IMR-90 (cell line): ENCODE results near the gene TOR1A. TPM values are rescaled to one million over a fixed set of nuclear protein-coding genes. Genes with fewer than 3 reads are reported as not detected.

Experiments used
- ATAC-seq: fragments of 200-7000 bp; cut with Tn5 transposase; 2 replicates; pipeline ENCODE4 v1.9.1; 2020; ENCODE audit warnings: low read depth, mild to moderate bottlenecking, moderate library complexity
- BruUV-seq: library from RNA; stranded (reverse); fragments of 400-500 nt; replicated peaks from 2 replicates; lab custom pipeline; 2021; lab: Mats Ljungman, UMichigan
- CTCF ChIA-PET: fragments of 300-600 bp; formaldehyde crosslinking; extraction: SDS; loops from one replicate; lab custom pipeline; 2021; ENCODE audit warnings: antibody characterized with exemption; lab: Yijun Ruan, JAX
- POLR2A ChIA-PET: fragments of 300-600 bp; sonication (Branson Sonifier 250); formaldehyde crosslinking; loops from one replicate; lab custom pipeline; 2022; ENCODE audit warnings: antibody characterized with exemption; ENCODE audit not compliant: unreplicated experiment; lab: Charles Lee
- DNase-seq: peaks from one replicate; pipeline ENCODE4 v3.0.0; 2013
- H2AFZ ChIP-seq: replicated peaks from 2 replicates; pipeline ENCODE3; 2013; ENCODE audit warnings: low read length, mild to moderate bottlenecking; ENCODE audit not compliant: poor library complexity
- H2AK5ac ChIP-seq: 2 replicates; pipeline ENCODE4 v1.6.1; 2013; ENCODE audit warnings: low read depth, low read length, inconsistent platforms
- H2AK9ac ChIP-seq: replicated peaks from 2 replicates; pipeline ENCODE3; 2013; ENCODE audit warnings: mild to moderate bottlenecking, low read depth, low read length, moderate library complexity; ENCODE audit not compliant: poor library complexity
- H2BK120ac ChIP-seq: 2 replicates; pipeline ENCODE4 v1.6.1; 2013; ENCODE audit warnings: low read depth, low read length, inconsistent platforms
- H2BK15ac ChIP-seq: 3 replicates; pipeline ENCODE4 v1.6.1; 2013; ENCODE audit warnings: low read depth, low read length, inconsistent platforms
- H2BK20ac ChIP-seq: 2 replicates; pipeline ENCODE4 v1.6.1; 2013; ENCODE audit warnings: low read depth, mild to moderate bottlenecking, inconsistent platforms, low read length, moderate library complexity
- H2BK5ac ChIP-seq: 2 replicates; pipeline ENCODE4 v1.6.1; 2013; ENCODE audit warnings: mild to moderate bottlenecking, low read depth, low read length, inconsistent platforms; ENCODE audit not compliant: poor library complexity, severe bottlenecking
- H3K14ac ChIP-seq: replicated peaks from 2 replicates; pipeline ENCODE4 v1.6.1; 2013; ENCODE audit warnings: low read depth, low read length, inconsistent platforms
- H3K18ac ChIP-seq: 2 replicates; pipeline ENCODE4 v1.6.1; 2013; ENCODE audit warnings: low read depth, low read length, control low read depth
- H3K23ac ChIP-seq: 2 replicates; pipeline ENCODE4 v1.6.1; 2013; ENCODE audit warnings: low read depth, low read length, inconsistent platforms
- H3K27ac ChIP-seq: 2 replicates; pipeline ENCODE4 v1.5.1; 2013; ENCODE audit warnings: mild to moderate bottlenecking, control low read depth, low read length; ENCODE audit not compliant: insufficient read depth
- H3K27me3 ChIP-seq: 2 replicates; pipeline ENCODE4 v1.6.1; 2013; ENCODE audit warnings: low read length; ENCODE audit not compliant: control insufficient read depth, insufficient read depth
- H3K36me3 ChIP-seq: 2 replicates; pipeline ENCODE4 v1.6.1; 2013; ENCODE audit warnings: low read length, mixed read lengths; ENCODE audit not compliant: control insufficient read depth, insufficient read depth
- H3K4ac ChIP-seq: 2 replicates; pipeline ENCODE4 v1.6.1; 2013; ENCODE audit warnings: low read depth, low read length, inconsistent platforms
- H3K4me1 ChIP-seq: 2 replicates; pipeline ENCODE4 v1.6.1; 2013; ENCODE audit warnings: low read length, mixed read lengths; ENCODE audit not compliant: control insufficient read depth, insufficient read depth
- H3K4me2 ChIP-seq: 2 replicates; pipeline ENCODE4 v1.6.1; 2013; ENCODE audit warnings: low read depth, mild to moderate bottlenecking, control low read depth, low read length, moderate library complexity
- H3K4me3 ChIP-seq: 2 replicates; pipeline ENCODE4 v1.5.1; 2013; ENCODE audit warnings: low read depth, mild to moderate bottlenecking, control low read depth, low read length, moderate library complexity; ENCODE audit not compliant: insufficient read depth
- H3K56ac ChIP-seq: 2 replicates; pipeline ENCODE4 v1.6.1; 2013; ENCODE audit warnings: low read length, inconsistent platforms; ENCODE audit not compliant: insufficient read depth; ENCODE audit errors: extremely low read depth
- H3K79me1 ChIP-seq, 2 experiments: 2 replicates each; pipeline ENCODE4 v1.6.1; 2013; ENCODE audit warnings: low read length in 2 of 2, inconsistent platforms in 1 of 2, low read depth in 1 of 2
- H3K9ac ChIP-seq: 2 replicates; pipeline ENCODE4 v1.6.1; 2013; ENCODE audit warnings: low read depth, low read length, control low read depth
- H3K9me1 ChIP-seq: 2 replicates; pipeline ENCODE4 v1.6.1; 2013; ENCODE audit warnings: low read length, inconsistent platforms; ENCODE audit not compliant: insufficient read depth
- H3K9me3 ChIP-seq: 2 replicates; pipeline ENCODE4 v1.6.1; 2013; ENCODE audit warnings: low read length; ENCODE audit not compliant: control insufficient read depth, insufficient read depth
- H4K20me1 ChIP-seq: 2 replicates; pipeline ENCODE4 v1.6.1; 2013; ENCODE audit warnings: low read length, inconsistent platforms; ENCODE audit not compliant: insufficient read depth
- H4K5ac ChIP-seq: 2 replicates; pipeline ENCODE4 v1.6.1; 2013; ENCODE audit warnings: mild to moderate bottlenecking, low read depth, low read length, control low read depth
- H4K8ac ChIP-seq, 2 experiments: 2 replicates each; pipeline ENCODE4 v1.6.1; 2013; ENCODE audit warnings: low read depth in 2 of 2, low read length in 2 of 2, control low read depth in 1 of 2, inconsistent platforms in 1 of 2
- H4K91ac ChIP-seq: 2 replicates; pipeline ENCODE4 v1.6.1; 2013; ENCODE audit warnings: low read depth, low read length, inconsistent platforms; ENCODE audit not compliant: insufficient read depth
- BHLHE40 ChIP-seq: fragments of 150-350 bp; IDR thresholded peaks from 2 replicates; pipeline ENCODE4 v1.6.1; 2016; ENCODE audit warnings: mild to moderate bottlenecking, low read depth, low read length
- CEBPB ChIP-seq: IDR thresholded peaks from 2 replicates; pipeline ENCODE4 v1.6.1; 2012; ENCODE audit warnings: low read depth, low read length, improper control_type of control experiment
- CHD1 ChIP-seq: IDR thresholded peaks from 2 replicates; pipeline ENCODE4 v1.6.1; 2012; ENCODE audit warnings: low read depth, low read length, improper control_type of control experiment
- FOS ChIP-seq: fragments of 150-350 bp; IDR thresholded peaks from 2 replicates; pipeline ENCODE4 v1.6.1; 2016; ENCODE audit warnings: low read depth, low read length
- MAFK ChIP-seq: IDR thresholded peaks from 2 replicates; pipeline ENCODE4 v1.6.1; 2012; ENCODE audit warnings: low read depth, low read length, improper control_type of control experiment
- MAZ ChIP-seq: IDR thresholded peaks from 2 replicates; pipeline ENCODE4 v1.6.1; 2012; ENCODE audit warnings: low read depth, mild to moderate bottlenecking, low read length, improper control_type of control experiment, moderate library complexity, borderline replicate concordance
- MXI1 ChIP-seq: IDR thresholded peaks from 2 replicates; pipeline ENCODE4 v1.6.1; 2012; ENCODE audit warnings: low read depth, mild to moderate bottlenecking, low read length, moderate library complexity, borderline replicate concordance
- RFX5 ChIP-seq: IDR thresholded peaks from 2 replicates; pipeline ENCODE4 v1.8.0; 2012; ENCODE audit warnings: low read depth, mild to moderate bottlenecking, low read length, moderate library complexity
- SMC3 ChIP-seq: fragments of 150-350 bp; IDR thresholded peaks from 2 replicates; pipeline ENCODE4 v1.6.1; 2016; ENCODE audit warnings: low read depth, mild to moderate bottlenecking, antibody characterized with exemption, low read length, moderate library complexity
- WGBS, 2 experiments: methylation state at CpG; one replicate each; pipeline versions ENCODE4 v1.1.5 to v1.1.7; 2013; ENCODE audit warnings: missing lambda C conversion rate in 2 of 2; ENCODE audit not compliant: insufficient read length in 1 of 2; ENCODE audit errors: extremely low coverage in 2 of 2; 5-methylcytosine and 5-hydroxymethylcytosine counted together
- dilution Hi-C: fragments of 300-500 bp; cut with HindIII; formaldehyde crosslinking; loops from one replicate; pipeline ENCODE4 v1.14.3; 2018; ENCODE audit warnings: low sequenced_read_pairs; ENCODE audit not compliant: unreplicated experiment
- in situ Hi-C: fragments of 300-500 bp; cut with MboI; formaldehyde crosslinking; loops from 3 replicates; pipeline ENCODE4 v1.14.3; 2019; ENCODE audit warnings: low sequenced_read_pairs, inconsistent platforms, mixed read lengths
- intact Hi-C: fragments of 100-400 bp; cut with micrococcal nuclease; formaldehyde crosslinking; loops from 2 replicates; pipeline ENCODE4 v1.10.0; 2022
- polyA plus RNA-seq, 3 experiments: library from polyadenylated mRNA; depleted of rRNA; stranded (reverse); fragments of >200 nt; gene quantifications; 2 replicates each; pipeline ENCODE4 v1.2.3, GENCODE V29; 2012; ENCODE audit warnings: low replicate concordance in 1 of 3
- total RNA-seq: library from RNA; depleted of rRNA; stranded (reverse); fragments of >200 nt; gene quantifications from 2 replicates; pipeline ENCODE4 v1.2.3, GENCODE V29; 2012
- TF ChIP-seq, protein P1 (sequence below): fragments of 150-350 bp; IDR thresholded peaks from 2 replicates; pipeline ENCODE4 v1.6.1; 2017; ENCODE audit warnings: mild to moderate bottlenecking, antibody characterized with exemption, low read length, low read depth
- TF ChIP-seq, protein P2 (sequence below): conservative IDR thresholded peaks from 2 replicates; pipeline ENCODE4 v1.5.1; 2012; ENCODE audit warnings: mild to moderate bottlenecking, low read depth, low read length, improper control_type of control experiment
- TF ChIP-seq, protein P3 (sequence below): fragments of 150-350 bp; IDR thresholded peaks from 2 replicates; pipeline ENCODE4 v1.6.1; 2016; ENCODE audit warnings: low read depth, mild to moderate bottlenecking, low read length, moderate library complexity, borderline replicate concordance

The TOR1A gene
- total and polyA plus RNA-seq, 2 of the 4 experiments (the other 2 are of a cell fraction): 27.1 to 74.2 TPM

DNA sequence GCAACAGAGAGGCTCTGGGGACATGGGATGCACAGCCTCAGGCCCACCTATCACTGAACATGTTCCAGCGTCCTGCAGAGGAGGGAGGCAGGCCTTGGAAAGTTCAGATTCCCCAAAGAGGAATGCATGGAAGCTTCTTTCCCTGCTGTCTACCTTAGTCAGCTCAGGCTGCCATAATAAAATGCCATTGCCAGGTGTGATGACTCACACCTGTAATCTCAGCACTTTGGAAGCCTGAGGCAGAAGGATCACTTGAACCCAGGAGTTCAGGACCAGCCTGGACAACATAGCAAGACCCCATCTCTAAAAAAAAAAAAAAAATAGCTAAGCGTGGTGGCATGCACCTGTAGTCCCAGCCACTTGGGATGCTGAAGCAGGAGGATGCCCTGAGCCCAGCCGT lies 45.5 kb downstream of the TOR1A start:
- Histone ChIP-seq H4K91ac (no peak overlapping the region), H4K20me1 (no peaks in the 10 kb centered on the region), H3K79me1 (no peaks in the 10 kb centered on the region), H3K36me3 (no peaks in the 10 kb centered on the region), H4K5ac (no peak overlapping the region; the same call in 1 of the 2 replicates), H3K4me3 (no peak overlapping the region), H2BK15ac (peak overlapping the region; percentile 89), H2AFZ (no peak overlapping the region), H2AK9ac (peak overlapping the region; percentile 24), H3K18ac (peak overlapping the region; percentile 50; the same call in 1 of the 2 replicates), H3K56ac (no peak overlapping the region), H3K27me3 (no peaks in the 10 kb centered on the region), H3K4me2 (no peak overlapping the region), H2BK20ac (peak overlapping the region; percentile 78; the same call in 1 of the 2 replicates), H3K9ac (no peak overlapping the region), H3K27ac (no peak overlapping the region), H3K14ac (peak overlapping the region; percentile 76), H3K4me1 (peaks cover 18% of the 10 kb centered on the region), H2AK5ac (peak overlapping the region; percentile 84), H2BK120ac (peak overlapping the region; percentile 82), H3K9me3 (no peaks in the 10 kb centered on the region), H3K9me1 (peaks cover 23% of the 10 kb centered on the region), H2BK5ac (no peak overlapping the region), H3K4ac (peak overlapping the region; percentile 53), H4K8ac (peak overlapping the region in 1 of 2 experiments; percentile 9; a peak in 2 of 4 replicates), H3K23ac (no peak overlapping the region)
- DNase-seq (no peak), ATAC-seq (no peak)
- ChIA-PET POLR2A (no interaction called here), CTCF (interaction anchor here (1.8 to 1.9 kb wide), 2 partner anchors 41 to 136 kb away, joined by 4 to 17 read pairs; no protein-coding TSS in a partner anchor)
- WGBS, 2 experiments: 100% methylated on average over 1 of the region's 3 CpGs; no CpG with 5 or more reads in 1 of the 2 experiments
- intact Hi-C loops: no loop called here
- dilution Hi-C loops: no loop called here
- no TSS peak for BruUV-seq
- in situ Hi-C loops: no loop called here
- TF ChIP-seq RFX5 (no peak), MAFK (no peak), MXI1 (no peak), BHLHE40 (no peak), CEBPB (no peak), SMC3 (no peak), FOS (no peak), CHD1 (no peak), MAZ (no peak)
- TF ChIP-seq, protein P1, sequence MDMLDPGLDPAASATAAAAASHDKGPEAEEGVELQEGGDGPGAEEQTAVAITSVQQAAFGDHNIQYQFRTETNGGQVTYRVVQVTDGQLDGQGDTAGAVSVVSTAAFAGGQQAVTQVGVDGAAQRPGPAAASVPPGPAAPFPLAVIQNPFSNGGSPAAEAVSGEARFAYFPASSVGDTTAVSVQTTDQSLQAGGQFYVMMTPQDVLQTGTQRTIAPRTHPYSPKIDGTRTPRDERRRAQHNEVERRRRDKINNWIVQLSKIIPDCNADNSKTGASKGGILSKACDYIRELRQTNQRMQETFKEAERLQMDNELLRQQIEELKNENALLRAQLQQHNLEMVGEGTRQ: no peak
- TF ChIP-seq, protein P2, sequence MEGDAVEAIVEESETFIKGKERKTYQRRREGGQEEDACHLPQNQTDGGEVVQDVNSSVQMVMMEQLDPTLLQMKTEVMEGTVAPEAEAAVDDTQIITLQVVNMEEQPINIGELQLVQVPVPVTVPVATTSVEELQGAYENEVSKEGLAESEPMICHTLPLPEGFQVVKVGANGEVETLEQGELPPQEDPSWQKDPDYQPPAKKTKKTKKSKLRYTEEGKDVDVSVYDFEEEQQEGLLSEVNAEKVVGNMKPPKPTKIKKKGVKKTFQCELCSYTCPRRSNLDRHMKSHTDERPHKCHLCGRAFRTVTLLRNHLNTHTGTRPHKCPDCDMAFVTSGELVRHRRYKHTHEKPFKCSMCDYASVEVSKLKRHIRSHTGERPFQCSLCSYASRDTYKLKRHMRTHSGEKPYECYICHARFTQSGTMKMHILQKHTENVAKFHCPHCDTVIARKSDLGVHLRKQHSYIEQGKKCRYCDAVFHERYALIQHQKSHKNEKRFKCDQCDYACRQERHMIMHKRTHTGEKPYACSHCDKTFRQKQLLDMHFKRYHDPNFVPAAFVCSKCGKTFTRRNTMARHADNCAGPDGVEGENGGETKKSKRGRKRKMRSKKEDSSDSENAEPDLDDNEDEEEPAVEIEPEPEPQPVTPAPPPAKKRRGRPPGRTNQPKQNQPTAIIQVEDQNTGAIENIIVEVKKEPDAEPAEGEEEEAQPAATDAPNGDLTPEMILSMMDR: no peak
- TF ChIP-seq, protein P3, sequence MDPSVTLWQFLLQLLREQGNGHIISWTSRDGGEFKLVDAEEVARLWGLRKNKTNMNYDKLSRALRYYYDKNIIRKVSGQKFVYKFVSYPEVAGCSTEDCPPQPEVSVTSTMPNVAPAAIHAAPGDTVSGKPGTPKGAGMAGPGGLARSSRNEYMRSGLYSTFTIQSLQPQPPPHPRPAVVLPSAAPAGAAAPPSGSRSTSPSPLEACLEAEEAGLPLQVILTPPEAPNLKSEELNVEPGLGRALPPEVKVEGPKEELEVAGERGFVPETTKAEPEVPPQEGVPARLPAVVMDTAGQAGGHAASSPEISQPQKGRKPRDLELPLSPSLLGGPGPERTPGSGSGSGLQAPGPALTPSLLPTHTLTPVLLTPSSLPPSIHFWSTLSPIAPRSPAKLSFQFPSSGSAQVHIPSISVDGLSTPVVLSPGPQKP: no peak
